ENCODE data around the gene DSN1. TPM values are rescaled to one million over a fixed set of nuclear protein-coding genes. Genes with fewer than 3 reads are reported as not detected.

DSN1 gene
- total RNA-seq, 1 donor from 2014 or later, result 48.2 TPM

- DNase-seq (ENCODE audit: low spot score), result no peak
- Histone ChIP-seq H3K9me3 (ENCODE audit: low read depth) (no peaks in the 10 kb centered on the region), H3K9ac (no peak overlapping the region), H3K27ac (no peak overlapping the region), H3K79me2 (ENCODE audit: low read depth) (no peaks in the 10 kb centered on the region), H3K4me3 (no peak overlapping the region), H3K4me1 (no peaks in the 10 kb centered on the region), H2AFZ (replicated peaks) (no peak overlapping the region), H3K4me2 (no peak overlapping the region), H3F3A (ENCODE audit: low read depth) (peaks cover 20% of the 10 kb centered on the region), H3K27me3 (peaks cover 14% of the 10 kb centered on the region), H4K20me1 (ENCODE audit: low read depth) (peaks cover 5% of the 10 kb centered on the region), H3K36me3 (no peaks in the 10 kb centered on the region)
- TF ChIP-seq EZH2phosphoT487 (IDR thresholded peaks at IDR 0.05) (no peak), EZH2 (IDR thresholded peaks at IDR 0.05) (no peak)
- TF ChIP-seq, protein P1, sequence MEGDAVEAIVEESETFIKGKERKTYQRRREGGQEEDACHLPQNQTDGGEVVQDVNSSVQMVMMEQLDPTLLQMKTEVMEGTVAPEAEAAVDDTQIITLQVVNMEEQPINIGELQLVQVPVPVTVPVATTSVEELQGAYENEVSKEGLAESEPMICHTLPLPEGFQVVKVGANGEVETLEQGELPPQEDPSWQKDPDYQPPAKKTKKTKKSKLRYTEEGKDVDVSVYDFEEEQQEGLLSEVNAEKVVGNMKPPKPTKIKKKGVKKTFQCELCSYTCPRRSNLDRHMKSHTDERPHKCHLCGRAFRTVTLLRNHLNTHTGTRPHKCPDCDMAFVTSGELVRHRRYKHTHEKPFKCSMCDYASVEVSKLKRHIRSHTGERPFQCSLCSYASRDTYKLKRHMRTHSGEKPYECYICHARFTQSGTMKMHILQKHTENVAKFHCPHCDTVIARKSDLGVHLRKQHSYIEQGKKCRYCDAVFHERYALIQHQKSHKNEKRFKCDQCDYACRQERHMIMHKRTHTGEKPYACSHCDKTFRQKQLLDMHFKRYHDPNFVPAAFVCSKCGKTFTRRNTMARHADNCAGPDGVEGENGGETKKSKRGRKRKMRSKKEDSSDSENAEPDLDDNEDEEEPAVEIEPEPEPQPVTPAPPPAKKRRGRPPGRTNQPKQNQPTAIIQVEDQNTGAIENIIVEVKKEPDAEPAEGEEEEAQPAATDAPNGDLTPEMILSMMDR (IDR thresholded peaks at IDR 0.05), result no peak
- H3K36me3 Mint-ChIP-seq, result no peaks in the 10 kb centered on the region
- H3K4me1 Mint-ChIP-seq, result peaks cover 20% of the 10 kb centered on the region
- H3K27ac Mint-ChIP-seq, result no peak overlapping the region
- H3K4me3 Mint-ChIP-seq, result no peak overlapping the region
- H3K9me3 Mint-ChIP-seq, result no peaks in the 10 kb centered on the region
- peaks cover 6% of the 10 kb centered on the region for H3K27me3 Mint-ChIP-seq (ENCODE audit: insufficient read depth, low read depth)
Measured at GRCh38 chr20:36742558-36742957, 31.0 kb downstream of the DSN1 start.

DNA sequence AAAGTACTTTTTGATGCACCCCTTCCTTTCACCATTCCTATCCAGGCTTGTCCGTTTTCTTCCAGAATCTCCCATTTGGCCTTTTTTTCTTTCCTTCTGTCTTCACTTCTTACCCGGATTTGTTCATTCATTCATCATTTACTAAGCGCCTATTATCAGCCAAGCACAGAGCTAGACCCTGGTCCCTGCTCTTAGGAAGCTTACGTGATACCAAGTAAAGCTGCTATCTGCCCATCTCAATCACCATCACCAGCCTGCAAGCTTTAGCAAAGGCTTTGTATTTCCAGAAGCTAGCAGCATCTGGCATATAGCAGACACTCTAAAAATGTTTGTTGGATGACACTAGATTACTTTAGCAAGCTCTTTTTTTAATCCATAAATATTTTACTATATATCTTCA is 32.5 kb downstream of the DSN1 start:
- H3K36me3 ChIP-seq, result no peaks in the 10 kb centered on the region
- no peak overlapping the region for H3K4me3 Mint-ChIP-seq
- DNase-seq (ENCODE audit: low spot score), result no peak

GRCh38 chr20:36737183-36737499 is 36.4 kb downstream of the DSN1 start:
- H3K9me3 Mint-ChIP-seq, result no peaks in the 10 kb centered on the region
- H3K36me3 Mint-ChIP-seq, result no peaks in the 10 kb centered on the region
- H3K4me1 ChIP-seq, result peaks cover 23% of the 10 kb centered on the region

More for the DNA sequence above, 32.5 kb downstream of the DSN1 start:
- TF ChIP-seq EZH2phosphoT487 (IDR thresholded peaks at IDR 0.05) (no peak), EZH2 (IDR thresholded peaks at IDR 0.05) (no peak)
- TF ChIP-seq, protein P1 (IDR thresholded peaks at IDR 0.05), result no peak
- H3K4me3 ChIP-seq, result no peak overlapping the region
- Mint-ChIP-seq H3K27ac (no peak overlapping the region), H3K4me1 (peaks cover 17% of the 10 kb centered on the region), H3K9me3 (no peaks in the 10 kb centered on the region), H3K27me3 (ENCODE audit: insufficient read depth, low read depth) (peaks cover 6% of the 10 kb centered on the region), H3K36me3 (no peaks in the 10 kb centered on the region)
- H3K4me1 ChIP-seq, result peaks cover 10% of the 10 kb centered on the region
- H2AFZ ChIP-seq (replicated peaks), result no peak overlapping the region
- H3K79me2 ChIP-seq (ENCODE audit: low read depth), result no peaks in the 10 kb centered on the region
- H4K20me1 ChIP-seq (ENCODE audit: low read depth), result peaks cover 12% of the 10 kb centered on the region
- H3K4me2 ChIP-seq, result no peak overlapping the region
- H3K27me3 ChIP-seq, result peaks cover 14% of the 10 kb centered on the region
- H3K9me3 ChIP-seq (ENCODE audit: low read depth), result no peaks in the 10 kb centered on the region
- no peak overlapping the region for H3K27ac ChIP-seq
- H3K9ac ChIP-seq, result no peak overlapping the region
- H3F3A ChIP-seq (ENCODE audit: low read depth), result peaks cover 26% of the 10 kb centered on the region

More at GRCh38 chr20:36737183-36737499, 36.4 kb downstream of the DSN1 start:
- H3K9me3 ChIP-seq (ENCODE audit: low read depth), result no peaks in the 10 kb centered on the region
- H3K9ac ChIP-seq, result no peak overlapping the region
- no peak overlapping the region for H3K27ac Mint-ChIP-seq
- H2AFZ ChIP-seq (replicated peaks), result no peak overlapping the region
- DNase-seq (ENCODE audit: low spot score), result no peak
- H3K4me2 ChIP-seq, result no peak overlapping the region
- H3K79me2 ChIP-seq (ENCODE audit: low read depth), result no peaks in the 10 kb centered on the region
- no peaks in the 10 kb centered on the region for H3K27me3 Mint-ChIP-seq (ENCODE audit: insufficient read depth, low read depth)
- H4K20me1 ChIP-seq (ENCODE audit: low read depth), result peaks cover 15% of the 10 kb centered on the region
- H3K27ac ChIP-seq, result peak overlapping the region; percentile 25
- H3K36me3 ChIP-seq, result no peaks in the 10 kb centered on the region
- TF ChIP-seq, protein P1 (IDR thresholded peaks at IDR 0.05), result no peak
- no peak for TF ChIP-seq EZH2phosphoT487 (IDR thresholded peaks at IDR 0.05)
- TF ChIP-seq EZH2 (IDR thresholded peaks at IDR 0.05), result no peak
- H3K4me1 Mint-ChIP-seq, result peaks cover 17% of the 10 kb centered on the region
- H3K27me3 ChIP-seq, result no peaks in the 10 kb centered on the region
- H3K4me3 ChIP-seq, result no peak overlapping the region
- H3F3A ChIP-seq (ENCODE audit: low read depth), result peaks cover 10% of the 10 kb centered on the region
- H3K4me3 Mint-ChIP-seq, result no peak overlapping the region
